Stimulated activated CD8-positive, alpha-beta memory T cell treated with anti-CD3 and anti-CD28 coated beads, Interleukin-15, amount 100 ng/mL, for 24 hours (primary cell): ENCODE data around the gene PDGFA.
"Not testable (repeated sequence)": the region's sequence is repeated elsewhere in the genome, so short reads cannot be mapped to it uniquely, and the experiment has no call there.

ENCODE experiments used
- DNase-seq: peaks from one replicate; pipeline ENCODE4 v3.0.0-alpha.2; 2020; ENCODE audit warnings: low read depth

PDGFA gene

GRCh38 chr7:552151-552867 lies 32.7 kb upstream of the PDGFA start:
- DNase-seq: not testable (repeated sequence)

DNA sequence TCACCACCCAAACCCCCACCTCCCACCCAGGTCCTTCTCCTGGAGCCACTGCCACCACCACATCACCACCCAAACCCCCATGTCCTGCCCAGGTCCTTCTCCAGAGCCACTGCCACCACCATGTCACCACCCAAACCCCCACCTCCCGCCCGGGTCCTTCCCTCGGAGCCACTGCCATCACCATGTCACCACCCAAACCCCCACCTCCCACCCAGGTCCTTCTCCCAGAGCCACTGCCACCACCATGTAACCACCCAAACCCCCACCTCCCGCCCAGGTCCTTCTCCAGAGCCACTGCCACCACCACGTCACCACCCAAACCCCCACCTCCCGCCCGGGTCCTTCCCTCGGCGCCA lies 31.9 kb upstream of the PDGFA start:
- not testable (repeated sequence) for DNase-seq

- no peak for DNase-seq
These were observed 31.4 kb upstream of the PDGFA start for GRCh38 chr7:550881-551614.

GRCh38 chr7:549891-550625 lies 30.4 kb upstream of the PDGFA start:
- no peak for DNase-seq

GRCh38 chr7:549066-549890 lies 29.6 kb upstream of the PDGFA start:
- no peak for DNase-seq

- DNase-seq: no peak
These were observed 28.8 kb upstream of the PDGFA start for GRCh38 chr7:548401-548800.

DNA sequence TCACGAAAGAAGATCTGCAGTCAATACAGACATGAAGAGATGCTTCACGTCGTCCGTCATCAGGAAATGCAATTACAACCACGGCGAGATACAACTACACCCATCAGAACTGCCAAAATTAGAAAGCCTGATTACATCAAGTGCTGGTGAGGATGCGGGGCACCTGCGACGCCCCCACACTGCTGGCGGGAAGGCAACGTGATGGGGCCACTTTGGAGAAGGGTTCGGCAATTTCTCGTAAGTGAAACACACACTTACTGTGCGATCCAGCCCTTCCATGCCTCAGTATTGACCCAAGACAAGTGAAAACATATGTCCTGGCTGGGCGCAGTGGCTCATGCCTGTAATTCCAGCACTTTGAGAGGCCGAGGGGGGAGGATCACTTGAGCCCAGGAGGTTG lies 25.8 kb upstream of the PDGFA start:
- no peak for DNase-seq

DNA sequence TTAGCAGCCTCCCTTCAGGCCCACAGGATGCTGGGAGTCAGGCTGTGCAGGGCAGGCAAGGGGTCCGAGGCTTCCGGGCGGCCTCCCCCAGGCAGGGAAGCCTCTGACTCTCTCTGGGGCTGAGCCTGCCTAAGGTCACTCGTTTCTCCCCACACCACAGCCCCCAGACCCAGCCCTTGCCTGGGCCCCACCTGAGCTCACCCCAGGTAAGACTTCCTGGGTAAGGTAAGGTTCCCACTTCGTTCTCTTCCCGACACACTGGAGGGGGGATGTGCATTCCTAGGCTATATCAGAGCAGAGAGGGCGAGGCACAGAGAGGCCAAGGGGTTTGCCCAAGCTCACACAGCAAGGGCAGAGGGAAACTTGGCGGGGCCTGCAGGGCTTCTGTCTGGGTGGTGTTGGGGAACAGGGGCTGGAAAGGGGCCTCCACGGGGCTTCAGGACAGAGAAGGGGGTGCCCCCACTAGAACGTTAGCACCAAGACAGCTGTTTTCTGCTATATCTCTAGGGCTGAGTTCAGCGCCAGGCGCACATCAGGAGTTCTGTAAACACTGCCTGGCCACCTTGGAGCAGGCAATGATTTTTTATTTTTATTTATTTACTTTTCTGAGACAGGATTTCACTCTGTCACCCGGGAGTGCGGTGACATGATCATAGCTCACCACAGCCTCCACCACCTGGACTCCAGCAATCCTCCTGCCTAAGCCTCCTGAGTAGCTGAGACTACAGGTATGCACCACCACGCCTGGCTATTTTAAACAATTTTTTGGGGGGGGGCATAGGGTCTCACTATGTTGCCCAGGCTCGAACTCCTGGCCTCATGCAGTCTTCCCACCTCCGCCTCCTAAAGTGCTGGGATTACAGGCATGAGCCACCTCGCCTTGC lies 24.9 kb upstream of the PDGFA start:
- DNase-seq: no peak

DNA sequence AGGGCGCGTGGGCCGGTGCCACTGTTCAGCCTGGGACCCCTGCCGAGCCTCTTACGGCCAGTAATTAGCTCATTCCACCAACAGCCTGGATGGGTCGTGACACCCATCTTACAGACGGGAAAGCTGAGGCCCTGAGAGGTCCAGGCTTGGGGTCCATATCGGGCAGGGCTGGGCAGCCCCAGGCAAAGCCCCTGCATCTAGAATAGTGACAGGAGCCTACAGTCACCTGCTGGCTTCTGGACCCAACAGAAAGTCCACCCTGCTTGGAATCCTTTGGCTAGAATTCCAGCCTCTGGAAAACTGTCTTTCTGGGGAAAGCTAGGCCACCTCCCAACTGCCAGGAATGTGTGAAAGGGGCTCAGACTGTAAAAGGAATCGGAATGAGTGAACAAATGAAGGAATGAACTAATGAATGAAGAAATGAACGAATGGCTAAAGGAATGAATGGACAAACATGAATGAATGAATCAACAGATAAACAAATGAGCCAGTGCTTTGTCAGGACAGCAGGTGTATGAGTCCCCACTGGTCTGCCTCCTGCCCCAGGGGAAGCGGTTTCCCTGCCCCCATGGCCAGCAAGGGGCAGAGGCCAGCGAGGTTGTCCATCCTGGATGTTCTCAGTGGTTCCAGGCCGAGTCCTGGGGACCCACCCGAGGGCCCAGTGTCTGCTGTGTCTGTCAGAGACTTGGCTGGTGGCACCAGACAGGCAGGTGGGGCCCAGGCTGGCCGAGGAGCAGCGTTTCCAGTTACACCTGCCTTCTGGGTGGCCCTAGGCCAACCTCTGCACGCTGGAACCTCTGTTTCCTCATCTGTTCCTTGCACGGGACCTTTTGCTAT lies 24.1 kb upstream of the PDGFA start:
- DNase-seq: no peak

GRCh38 chr7:542713-543500 lies 23.3 kb upstream of the PDGFA start:
- DNase-seq: no peak

DNA sequence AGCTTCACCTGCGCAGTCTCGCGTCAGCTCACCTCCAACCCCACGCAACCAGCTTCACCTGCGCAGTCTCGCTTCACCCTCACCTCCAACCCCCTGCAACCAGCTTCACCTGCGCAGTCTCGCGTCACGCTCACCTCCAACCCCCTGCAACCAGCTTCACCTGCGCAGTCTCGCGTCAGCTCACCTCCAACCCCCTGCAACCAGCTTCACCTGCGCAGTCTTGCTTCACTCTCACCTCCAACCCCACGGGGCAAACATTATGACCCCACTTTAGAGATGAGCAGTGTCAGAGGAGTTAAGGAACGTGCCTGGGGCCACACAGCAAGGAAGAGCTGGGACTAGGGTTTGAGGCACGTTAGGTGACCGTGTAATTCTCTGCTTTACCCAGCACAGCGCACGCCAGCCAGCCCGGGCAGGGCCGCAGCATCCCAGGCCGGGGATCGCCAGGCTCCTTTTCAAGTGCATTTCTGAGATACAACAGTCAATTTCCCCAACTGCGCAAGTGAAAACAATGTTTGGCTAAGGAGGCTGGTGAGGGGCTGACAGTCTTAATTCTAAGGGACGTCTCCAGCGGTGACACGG lies 22.6 kb upstream of the PDGFA start:
- no peak for DNase-seq

DNA sequence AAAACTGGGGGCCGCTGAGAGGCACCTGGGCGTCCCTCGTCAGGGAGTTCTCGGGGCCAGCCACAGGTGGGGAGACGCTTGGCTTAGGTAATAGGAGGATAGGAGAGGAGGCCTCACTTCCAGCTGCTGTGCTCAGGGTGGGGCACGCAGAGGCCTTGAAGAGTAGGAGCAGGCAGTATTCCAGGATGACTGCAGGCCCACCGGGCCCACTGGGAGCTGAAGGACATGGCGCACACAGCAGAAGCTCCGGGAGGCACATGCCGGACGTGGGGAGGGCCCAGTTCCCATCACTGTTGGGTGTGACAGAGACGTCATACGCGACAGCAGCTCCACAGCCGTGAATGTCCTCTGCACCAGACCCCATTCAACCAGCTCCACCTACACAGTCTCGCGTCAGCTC lies 22.0 kb upstream of the PDGFA start:
- DNase-seq: no peak

- DNase-seq: no peak
These were observed 21.4 kb upstream of the PDGFA start for GRCh38 chr7:540997-541396.

- DNase-seq: no peak
These were observed 20.9 kb upstream of the PDGFA start for GRCh38 chr7:540579-540978.

DNA sequence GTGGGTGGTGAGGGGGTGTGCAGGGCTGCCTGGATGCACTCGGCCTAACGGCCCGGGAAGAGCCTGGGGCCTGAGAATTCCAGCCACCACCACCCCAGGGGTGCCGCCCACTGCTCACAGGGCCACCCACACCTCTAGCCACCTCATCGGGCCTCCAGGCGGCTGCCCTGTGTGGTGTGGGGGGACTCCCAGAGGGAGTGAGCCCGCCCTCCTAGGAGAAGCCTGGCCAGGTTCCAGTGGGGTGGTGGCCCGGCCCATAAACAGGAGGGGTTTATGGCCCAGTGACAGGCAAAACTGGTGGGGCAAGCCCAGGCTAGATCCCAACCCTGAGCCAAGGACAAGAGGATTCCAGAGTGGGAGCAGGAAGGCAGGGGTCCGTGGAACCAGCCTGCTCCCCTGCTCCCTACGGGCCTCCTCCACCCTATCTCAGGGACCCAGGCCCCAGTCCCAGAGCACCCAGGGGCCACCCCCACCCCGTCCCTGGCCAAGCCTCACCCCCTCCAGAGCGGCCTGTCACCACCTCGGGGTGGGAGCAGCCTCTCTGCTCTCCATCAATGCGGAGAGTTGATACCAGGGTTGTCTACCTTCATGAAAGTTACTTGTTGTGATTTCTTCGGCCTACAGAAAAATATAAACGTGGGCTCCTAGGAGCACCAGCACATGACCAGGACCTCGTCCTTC lies 20.2 kb upstream of the PDGFA start:
- DNase-seq: no peak

DNA sequence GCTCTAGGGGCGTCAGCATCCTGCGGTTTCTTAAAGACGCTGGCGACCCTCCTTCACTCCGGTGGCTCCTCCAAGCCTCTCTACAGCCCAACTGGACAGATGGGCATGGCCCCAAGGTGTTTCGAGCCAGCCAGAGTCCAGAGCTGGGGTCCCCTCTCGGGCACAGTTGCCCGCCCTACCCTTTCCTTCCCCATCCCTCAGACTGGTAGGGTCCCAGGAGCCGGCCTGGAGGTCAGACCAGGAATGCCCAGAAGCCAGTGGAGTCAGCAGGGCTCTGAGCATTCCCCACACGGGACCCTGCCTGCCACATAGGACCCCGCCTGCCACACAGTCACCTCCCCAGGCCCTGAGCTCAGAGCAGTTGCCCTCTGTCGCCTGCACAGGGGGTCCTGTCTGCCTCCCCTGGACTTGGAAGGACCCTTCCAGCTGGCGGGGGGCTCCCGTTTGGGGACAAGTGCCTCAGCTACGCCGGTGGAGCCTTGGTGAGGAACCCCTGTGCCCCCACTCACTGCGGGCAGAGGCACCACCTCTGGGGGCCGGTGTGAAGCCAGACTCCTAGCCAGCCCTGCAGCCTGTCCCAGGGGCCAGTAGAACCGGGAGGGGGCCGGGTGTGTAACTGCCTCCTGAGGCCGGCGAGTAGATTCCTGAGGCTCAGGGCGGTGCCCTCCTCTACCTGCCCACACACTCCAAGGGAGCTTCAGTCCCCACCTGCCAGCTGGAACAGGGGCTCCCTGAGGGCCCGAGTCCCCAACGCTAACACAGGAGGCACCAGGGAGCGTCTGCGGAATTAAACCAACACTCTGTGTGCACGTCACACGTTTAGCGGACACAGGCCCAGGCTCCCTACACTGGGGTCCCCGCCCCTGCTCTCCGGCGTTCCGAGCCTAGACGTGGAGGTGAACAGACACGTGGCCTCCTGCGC lies 19.4 kb upstream of the PDGFA start:
- DNase-seq: no peak

- no peak for DNase-seq
These were observed 18.4 kb upstream of the PDGFA start for GRCh38 chr7:537911-538634.
